Nephron (organoid): ENCODE data around the gene KISS1R.

Experiments used
- H3K27ac Mint-ChIP-seq, 3 experiments: 2 replicates each; pipeline ENCODE4 v1.8.0; 2020; ENCODE audit warnings: mixed read lengths in 3 of 3, mild to moderate bottlenecking in 2 of 3, moderate library complexity in 1 of 3
- H3K27me3 Mint-ChIP-seq: 2 replicates; pipeline ENCODE4 v1.8.0; 2021; ENCODE audit warnings: low read depth, mild to moderate bottlenecking, moderate library complexity, mixed read lengths
- H3K36me3 Mint-ChIP-seq: 2 replicates; pipeline ENCODE4 v1.8.0; 2020; ENCODE audit warnings: low read depth, mixed read lengths
- H3K4me1 Mint-ChIP-seq: 2 replicates; pipeline ENCODE4 v1.8.0; 2020; ENCODE audit warnings: mixed read lengths
- H3K4me3 Mint-ChIP-seq, 3 experiments: 2 replicates each; pipeline ENCODE4 v1.8.0; 2020; ENCODE audit warnings: mild to moderate bottlenecking in 3 of 3, mixed read lengths in 3 of 3, moderate library complexity in 2 of 3
- H3K9me3 Mint-ChIP-seq: 2 replicates; pipeline ENCODE4 v1.8.0; 2020; ENCODE audit warnings: mixed read lengths
- CTCF ChIP-seq, 3 experiments: fragments of 200-600 bp; sonication (generic); IDR thresholded peaks; one replicate each; pipeline ENCODE4 v1.5.0; 2021; ENCODE audit warnings: antibody characterized with exemption in 3 of 3; ENCODE audit not compliant: unreplicated experiment in 3 of 3

KISS1R gene

DNA sequence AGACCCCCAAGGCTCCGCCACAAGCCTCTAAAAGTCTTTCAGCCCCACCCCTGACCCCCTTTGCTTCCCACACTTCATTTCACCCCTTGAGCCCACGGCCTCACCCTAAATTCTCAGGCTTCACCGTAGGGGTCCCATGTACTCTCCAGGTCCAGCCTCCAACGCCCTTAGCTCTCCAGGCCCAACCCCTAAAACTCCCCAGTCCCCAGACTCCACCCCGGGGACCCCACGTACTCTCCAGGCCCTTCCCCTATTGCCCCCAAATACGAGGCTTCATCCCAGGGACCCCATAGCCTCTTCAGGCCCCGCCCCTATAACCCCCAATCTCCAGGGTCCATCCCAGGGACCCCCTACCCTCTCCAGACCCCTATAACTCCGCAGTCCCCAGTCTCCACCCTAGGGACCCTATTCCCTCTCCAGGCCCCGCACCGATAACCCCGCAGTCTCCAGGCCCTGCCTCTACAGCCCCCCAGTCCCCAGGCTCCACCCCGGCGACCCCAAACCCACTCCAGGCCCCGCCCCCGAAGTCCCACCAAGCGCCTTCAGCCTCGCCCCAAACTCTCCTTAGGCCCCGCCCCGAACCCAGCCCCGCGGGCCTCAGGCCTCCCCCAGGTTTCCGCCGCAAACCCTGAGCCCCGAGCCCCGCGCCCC is 24.8 kb upstream of the KISS1R start:
- Mint-ChIP-seq H3K27ac (peak overlapping the region; percentile 95 to 100 (median 99)), H3K4me1 (peaks cover 5% of the 10 kb centered on the region), H3K9me3 (no peaks in the 10 kb centered on the region), H3K36me3 (peaks cover 19% of the 10 kb centered on the region), H3K27me3 (no peaks in the 10 kb centered on the region), H3K4me3 (peak overlapping the region; percentile 91 to 94 (median 93))
- TF ChIP-seq CTCF (IDR thresholded peaks at IDR 0.05; ENCODE audit: unreplicated experiment in 3 of 3): no peak

- Mint-ChIP-seq H3K27ac (peak within 1 kb of the TSS; percentile 99 to 100 (median 100)), H3K4me3 (peak within 1 kb of the TSS; percentile 93 to 96 (median 96)), H3K9me3 (no peaks in the 10 kb centered on the region), H3K27me3 (no peaks in the 10 kb centered on the region), H3K4me1 (peaks cover 5% of the 10 kb centered on the region), H3K36me3 (peaks cover 15% of the 10 kb centered on the region)
- TF ChIP-seq CTCF (IDR thresholded peaks at IDR 0.05; ENCODE audit: unreplicated experiment in 3 of 3): no peak
These were observed 24.0 kb upstream of the KISS1R start, which contains the start of the genes MED16 and RNU6-9 for GRCh38 chr19:892894-893689. Gene MED16, minus strand, starts transcription at chr19:893187. Its CDS starts 2,056 bp downstream, at chr19:891131. Gene RNU6-9, plus strand, starts transcription at chr19:893484.

DNA sequence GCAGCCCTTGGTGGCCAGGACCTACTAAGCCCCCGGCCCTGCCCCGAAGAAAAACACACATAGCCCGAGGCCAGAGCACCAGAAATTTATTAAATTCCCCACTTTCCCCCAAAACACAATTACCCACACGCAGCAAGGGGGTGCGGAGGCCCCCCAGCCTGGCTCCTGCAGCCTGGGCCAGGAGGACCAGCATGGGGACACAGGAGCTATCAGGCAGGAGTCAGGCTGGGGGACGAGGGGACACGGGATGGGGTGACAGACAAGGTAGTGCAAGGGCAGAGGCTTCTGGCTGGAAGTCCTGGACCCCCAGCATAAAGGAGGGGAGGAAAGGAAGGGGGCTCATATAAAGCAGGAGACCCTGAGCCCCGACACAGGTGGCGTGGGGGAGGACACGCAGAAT is 20.7 kb upstream of the KISS1R start:
- Mint-ChIP-seq H3K27ac (no peak overlapping the region), H3K27me3 (no peaks in the 10 kb centered on the region), H3K36me3 (peaks cover 9% of the 10 kb centered on the region), H3K4me3 (no peak overlapping the region), H3K4me1 (peaks cover 5% of the 10 kb centered on the region), H3K9me3 (no peaks in the 10 kb centered on the region)
- TF ChIP-seq CTCF (IDR thresholded peaks at IDR 0.05; ENCODE audit: unreplicated experiment in 3 of 3): no peak

DNA sequence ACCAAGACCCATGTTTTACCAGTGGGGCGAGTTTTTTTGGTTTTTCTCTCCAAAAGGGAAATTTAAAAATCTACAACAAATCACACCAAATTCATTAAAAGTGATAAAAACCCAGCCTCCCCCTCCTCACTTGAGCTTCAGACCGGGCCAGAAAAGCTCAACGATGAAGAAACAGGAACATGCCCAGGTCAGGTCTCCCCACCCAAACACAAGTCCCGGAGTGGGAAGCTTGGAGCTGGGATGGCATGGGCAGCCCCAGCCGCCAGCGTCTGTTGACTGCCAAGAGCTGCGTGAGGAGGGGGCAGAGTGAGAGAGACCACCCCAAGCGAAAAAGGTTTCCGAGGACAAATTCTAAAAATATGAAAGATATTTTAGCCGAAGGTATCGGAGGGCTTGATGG is 20.1 kb upstream of the KISS1R start:
- Mint-ChIP-seq H3K4me1 (peaks cover 5% of the 10 kb centered on the region), H3K4me3 (no peak overlapping the region), H3K9me3 (no peaks in the 10 kb centered on the region), H3K27ac (no peak overlapping the region), H3K36me3 (peaks cover 9% of the 10 kb centered on the region), H3K27me3 (no peaks in the 10 kb centered on the region)
- TF ChIP-seq CTCF (IDR thresholded peaks at IDR 0.05; ENCODE audit: unreplicated experiment in 3 of 3): no peak

DNA sequence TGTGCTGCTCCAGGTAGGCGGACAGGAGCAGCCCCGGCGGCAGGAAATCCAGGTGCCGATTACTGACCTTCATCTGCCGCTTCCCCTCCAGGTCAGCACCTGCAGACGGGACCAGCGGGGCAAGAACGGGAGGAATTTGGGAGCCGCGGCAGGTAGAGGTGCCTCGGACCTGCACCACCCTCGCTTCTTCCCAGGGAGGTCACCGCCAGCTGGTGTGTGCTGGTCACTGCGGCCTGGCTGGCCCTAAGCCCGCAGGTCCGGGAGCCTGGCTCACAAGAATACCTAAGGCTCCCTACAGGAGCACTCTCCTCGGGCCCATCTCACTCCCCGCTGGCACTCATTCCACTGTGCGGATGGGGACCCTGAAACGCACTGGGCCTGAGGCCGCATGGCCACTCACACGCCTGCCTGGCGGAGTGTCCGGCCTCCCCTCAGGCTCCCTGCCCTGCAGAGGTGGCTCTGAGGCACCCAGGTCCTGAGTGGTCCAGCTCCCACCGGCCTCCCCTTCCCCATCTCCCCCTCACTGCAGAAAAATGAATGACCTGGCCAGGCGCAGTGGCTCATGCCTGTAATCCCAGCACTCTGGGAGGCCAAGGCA is 19.6 kb upstream of the KISS1R start:
- H3K36me3 Mint-ChIP-seq: peaks cover 9% of the 10 kb centered on the region
- peaks cover 5% of the 10 kb centered on the region for H3K4me1 Mint-ChIP-seq
- TF ChIP-seq CTCF (IDR thresholded peaks at IDR 0.05; ENCODE audit: unreplicated experiment in 3 of 3): peak in 1 of 3 experiments; percentile 14
- no peak overlapping the region for H3K4me3 Mint-ChIP-seq
- no peak overlapping the region for H3K27ac Mint-ChIP-seq
- H3K27me3 Mint-ChIP-seq: no peaks in the 10 kb centered on the region
- H3K9me3 Mint-ChIP-seq: no peaks in the 10 kb centered on the region
